HG03432 (cell line): Measurements from ENCODE around the gene TNFAIP3.
A peak's percentile ranks its signal among the peaks of the same experiment; 100 is the strongest.
"Not testable (repeated sequence)": the region's sequence is repeated elsewhere in the genome, so short reads cannot be mapped to it uniquely, and the experiment has no call there.

Experiments
- ATAC-seq: cut with Tn5 transposase; IDR thresholded peaks from one replicate; pipeline ENCODE4 v1.9.1; 2021; ENCODE audit warnings: mild to moderate bottlenecking, moderate library complexity; ENCODE audit not compliant: unreplicated experiment

Gene TNFAIP3

DNA sequence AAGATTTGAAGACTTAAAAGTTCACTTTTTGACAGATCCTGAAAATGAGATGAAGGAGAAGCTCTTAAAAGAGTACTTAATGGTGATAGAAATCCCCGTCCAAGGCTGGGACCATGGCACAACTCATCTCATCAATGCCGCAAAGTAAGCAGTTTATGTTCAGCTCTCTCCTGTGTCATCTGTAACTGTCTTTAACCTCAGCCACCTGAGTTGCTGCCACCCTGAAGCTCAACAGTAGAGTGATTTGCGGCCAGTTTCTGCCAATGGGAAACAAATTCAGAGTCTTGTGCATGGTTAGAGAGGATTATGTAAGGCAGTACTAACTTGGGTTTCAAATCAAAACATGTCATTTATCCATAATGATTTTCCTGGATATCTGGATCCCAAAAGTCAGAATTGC lies 10.1 kb downstream of the TNFAIP3 start:
- no peak for ATAC-seq

DNA sequence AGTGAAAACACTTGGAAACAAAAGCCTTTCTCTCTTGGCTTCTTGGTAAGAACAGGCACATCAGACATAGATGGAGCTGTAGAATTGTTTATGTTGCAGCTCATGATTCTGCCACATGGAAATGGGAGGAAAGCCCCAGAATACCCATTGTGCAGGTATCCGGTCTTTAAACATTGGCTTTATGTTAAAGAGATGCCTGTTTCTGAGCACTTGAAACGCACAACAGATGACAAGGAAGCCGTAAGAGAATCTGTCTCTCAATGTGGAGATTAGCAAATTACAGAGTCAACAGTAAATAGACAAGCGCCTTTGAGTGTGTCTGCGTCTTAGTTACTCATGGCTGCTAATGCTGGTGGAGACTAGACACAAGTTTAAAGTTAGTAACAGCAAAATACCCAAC lies 10.5 kb downstream of the TNFAIP3 start:
- no peak for ATAC-seq

DNA sequence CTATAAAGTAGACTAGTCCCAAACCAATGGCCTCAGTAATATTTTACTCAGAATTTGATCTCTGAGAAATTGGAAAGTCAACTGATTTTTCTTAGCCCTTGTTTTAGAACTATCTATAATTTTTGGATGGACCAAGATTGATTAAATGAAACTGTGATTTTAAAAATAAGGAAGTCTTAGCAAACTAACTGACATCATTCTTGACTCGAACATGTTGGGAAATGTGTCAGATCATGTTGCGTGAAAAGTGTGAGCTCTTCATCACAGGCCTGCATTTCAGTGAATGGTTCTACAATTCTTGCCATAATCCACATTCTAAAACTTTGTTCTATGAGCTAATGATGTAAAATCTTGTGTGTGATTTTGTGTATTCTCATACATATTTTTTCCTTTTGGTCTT lies 11.0 kb downstream of the TNFAIP3 start:
- no peak for ATAC-seq

GRCh38 chr6:137878486-137879285 lies 11.6 kb downstream of the TNFAIP3 start:
- no peak for ATAC-seq

DNA sequence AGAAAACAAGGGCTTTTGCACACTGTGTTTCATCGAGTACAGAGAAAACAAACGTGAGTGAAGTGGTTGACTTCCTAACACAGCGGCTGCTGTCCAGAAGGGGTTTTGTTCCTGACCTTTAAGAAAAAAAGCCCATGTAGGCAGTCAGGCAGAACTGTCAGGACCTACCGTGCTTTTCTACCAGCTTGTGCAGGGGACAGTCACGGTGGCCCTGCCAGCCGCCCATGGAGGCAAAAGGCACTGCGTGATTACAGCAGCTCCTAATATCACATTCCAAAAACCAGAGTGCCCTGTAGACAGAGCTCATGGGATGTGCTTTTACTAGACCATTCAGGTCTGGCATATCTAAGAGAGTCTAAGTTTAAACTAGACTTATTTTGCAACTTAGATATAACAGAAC lies 12.2 kb downstream of the TNFAIP3 start:
- no peak for ATAC-seq

- no peak for ATAC-seq
These were observed 13.1 kb downstream of the TNFAIP3 start for GRCh38 chr6:137879885-137880745.

DNA sequence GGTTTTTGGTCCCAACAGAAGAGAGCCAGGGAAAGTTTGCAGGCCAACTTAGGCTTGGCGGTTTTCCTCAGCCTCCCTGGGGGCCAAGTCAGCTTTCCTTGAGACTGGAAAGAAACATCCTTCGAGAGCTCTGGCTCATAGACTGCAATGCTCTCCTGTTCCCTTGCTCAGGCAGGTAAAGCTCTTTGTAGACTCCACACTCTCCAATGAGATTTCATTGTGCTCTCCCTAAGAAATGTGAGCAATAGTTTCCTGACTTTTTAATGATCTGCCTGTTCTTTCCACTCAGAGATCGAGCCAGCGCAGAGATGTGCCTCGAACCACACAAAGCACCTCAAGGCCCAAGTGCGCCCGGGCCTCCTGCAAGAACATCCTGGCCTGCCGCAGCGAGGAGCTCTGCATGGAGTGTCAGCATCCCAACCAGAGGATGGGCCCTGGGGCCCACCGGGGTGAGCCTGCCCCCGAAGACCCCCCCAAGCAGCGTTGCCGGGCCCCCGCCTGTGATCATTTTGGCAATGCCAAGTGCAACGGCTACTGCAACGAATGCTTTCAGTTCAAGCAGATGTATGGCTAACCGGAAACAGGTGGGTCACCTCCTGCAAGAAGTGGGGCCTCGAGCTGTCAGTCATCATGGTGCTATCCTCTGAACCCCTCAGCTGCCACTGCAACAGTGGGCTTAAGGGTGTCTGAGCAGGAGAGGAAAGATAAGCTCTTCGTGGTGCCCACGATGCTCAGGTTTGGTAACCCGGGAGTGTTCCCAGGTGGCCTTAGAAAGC lies 13.9 kb downstream of the TNFAIP3 start:
- no peak for ATAC-seq

GRCh38 chr6:137881522-137881886 lies 14.4 kb downstream of the TNFAIP3 start:
- ATAC-seq, result no peak

GRCh38 chr6:137882225-137882961 lies 15.3 kb downstream of the TNFAIP3 start:
- ATAC-seq, result no peak

DNA sequence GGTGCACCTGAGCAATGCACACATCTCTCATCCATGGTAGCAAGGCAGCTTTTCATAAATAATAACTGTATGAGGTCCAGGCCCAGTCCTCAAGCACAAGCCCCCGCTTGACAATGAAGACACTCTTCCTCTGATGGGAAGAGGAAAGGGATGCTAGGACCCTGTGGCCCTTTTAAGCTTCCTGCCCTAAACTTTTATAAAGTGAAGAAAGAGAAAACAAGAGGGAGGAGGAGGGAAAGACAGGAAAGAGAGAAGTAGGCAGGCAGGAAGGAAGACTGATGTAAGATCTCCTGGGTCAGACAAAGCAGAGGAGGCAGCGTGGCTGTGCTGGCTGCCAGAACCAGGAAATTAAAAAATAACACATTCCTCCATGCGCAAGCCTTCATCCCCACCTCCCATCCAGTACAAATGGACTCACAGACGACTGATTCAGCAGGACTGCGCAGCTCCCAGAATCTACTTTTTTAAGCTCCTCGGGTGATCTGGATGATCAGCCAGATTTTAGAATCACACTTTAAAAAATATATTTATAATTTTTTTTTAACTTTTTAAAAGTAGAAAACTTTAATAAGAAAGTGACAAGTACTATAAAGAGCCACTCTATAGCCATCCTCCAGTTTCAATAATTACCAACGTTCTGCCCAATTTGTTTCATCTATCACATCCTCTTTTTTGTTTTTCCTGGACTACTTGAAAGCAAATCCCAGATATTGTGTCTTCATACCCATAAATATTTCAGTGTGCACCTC lies 16.5 kb downstream of the TNFAIP3 start:
- ATAC-seq, result peak; percentile 40

DNA sequence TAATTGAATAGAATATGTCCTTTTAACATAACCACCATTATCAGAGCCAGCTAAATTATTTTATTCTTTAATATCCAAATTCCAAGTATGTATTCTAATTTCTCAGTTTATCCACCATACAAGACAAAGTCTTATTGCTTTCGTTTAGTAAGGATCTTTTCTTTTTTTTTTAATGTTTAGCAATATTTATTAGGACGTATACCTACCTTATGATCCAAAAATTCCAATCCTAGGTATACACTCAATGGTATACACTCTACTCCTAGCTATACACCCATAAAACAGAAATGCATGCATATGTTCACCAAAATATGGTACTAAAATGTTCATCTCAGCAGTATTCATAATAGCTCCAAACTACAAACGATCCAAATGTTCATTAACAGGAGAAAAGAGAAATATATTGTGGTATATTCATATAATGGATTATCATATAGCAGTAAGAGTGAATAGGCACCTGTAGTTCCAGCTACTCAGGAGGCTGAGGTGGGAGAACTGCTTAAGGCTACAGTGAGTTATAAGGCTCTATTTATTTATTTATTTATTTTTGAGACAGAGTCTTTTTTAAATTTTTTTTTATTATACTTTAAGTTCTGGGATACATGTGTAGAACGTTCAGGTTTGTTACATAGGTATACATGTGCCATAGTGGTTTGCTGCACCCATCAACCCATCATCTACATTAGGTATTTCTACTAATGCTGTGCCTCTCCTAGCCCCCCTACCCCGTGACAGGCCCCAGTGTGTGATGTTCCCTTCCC lies 17.3 kb downstream of the TNFAIP3 start:
- ATAC-seq, result peak; percentile 24

- not testable (repeated sequence) for ATAC-seq
These were observed 17.8 kb downstream of the TNFAIP3 start for GRCh38 chr6:137884910-137885229.

- ATAC-seq, result not testable (repeated sequence)
These were observed 19.2 kb downstream of the TNFAIP3 start for GRCh38 chr6:137886226-137886625.

GRCh38 chr6:137890983-137891537 lies 24.0 kb downstream of the TNFAIP3 start:
- ATAC-seq, result no peak

GRCh38 chr6:137892271-137892708 lies 25.2 kb downstream of the TNFAIP3 start:
- no peak for ATAC-seq

- ATAC-seq, result no peak
These were observed 26.1 kb downstream of the TNFAIP3 start for GRCh38 chr6:137893181-137893580.

- ATAC-seq, result no peak
These were observed 26.7 kb downstream of the TNFAIP3 start for GRCh38 chr6:137893726-137894125.

DNA sequence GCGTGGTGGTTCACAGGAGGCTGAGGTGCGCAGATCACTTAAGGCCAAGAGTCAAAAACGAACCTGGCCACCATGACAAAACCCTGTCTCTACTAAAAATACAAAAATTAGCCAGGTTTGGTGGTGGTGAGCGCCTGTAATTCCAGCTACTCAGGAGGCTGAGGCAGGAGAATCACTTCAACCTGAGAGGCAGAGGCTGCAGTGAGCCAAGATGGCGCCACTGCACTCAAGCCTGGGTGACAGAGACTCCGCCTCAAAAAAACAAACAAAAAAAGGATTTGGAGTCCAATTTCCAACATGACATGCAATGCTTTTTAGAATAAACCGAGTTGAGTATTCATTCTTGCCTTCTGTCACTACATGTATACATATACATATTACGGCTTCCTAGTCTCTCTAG lies 27.3 kb downstream of the TNFAIP3 start:
- not testable (repeated sequence) for ATAC-seq

- no peak for ATAC-seq
These were observed 27.8 kb downstream of the TNFAIP3 start for GRCh38 chr6:137894779-137895385.
